BLaER1 (cell line): ENCODE data around the gene EEPD1.
"Not testable (repeated sequence)": the region's sequence is repeated elsewhere in the genome, so short reads cannot be mapped to it uniquely, and the experiment has no call there.

Experiments
- H3K27ac ChIP-seq: shearing (Covaris generic); formaldehyde crosslinking; 2 replicates; pipeline ENCODE4 v1.8.1; 2022
- H3K27me3 ChIP-seq: shearing (Covaris generic); formaldehyde crosslinking; 2 replicates; pipeline ENCODE4 v1.8.1; 2022
- H3K36me3 ChIP-seq: shearing (Covaris generic); formaldehyde crosslinking; 2 replicates; pipeline ENCODE4 v1.8.1; 2022
- H3K4me1 ChIP-seq: shearing (Covaris generic); formaldehyde crosslinking; 2 replicates; pipeline ENCODE4 v1.8.1; 2022
- H3K4me2 ChIP-seq: shearing (Covaris generic); formaldehyde crosslinking; 2 replicates; pipeline ENCODE4 v1.8.1; 2022
- H3K4me3 ChIP-seq: shearing (Covaris generic); formaldehyde crosslinking; 2 replicates; pipeline ENCODE4 v1.8.1; 2022
- H3K9ac ChIP-seq: shearing (Covaris generic); formaldehyde crosslinking; 2 replicates; pipeline ENCODE4 v1.8.1; 2022
- H3K9me3 ChIP-seq: shearing (Covaris generic); formaldehyde crosslinking; 2 replicates; pipeline ENCODE4 v1.8.1; 2022
- H4K20me1 ChIP-seq: shearing (Covaris generic); formaldehyde crosslinking; 2 replicates; pipeline ENCODE4 v1.8.1; 2022
- Cebpa-rat ChIP-seq: shearing (Covaris generic); IDR thresholded peaks from 2 replicates; pipeline ENCODE4 v1.8.1; 2022

EEPD1 gene

GRCh38 chr7:36115448-36116321 is 37.4 kb upstream of the EEPD1 start:
- Histone ChIP-seq H3K27ac (peak overlapping the region; percentile 50; the same call in 1 of the 2 replicates), H3K4me1 (peaks cover 28% of the 10 kb centered on the region), H3K27me3 (no peaks in the 10 kb centered on the region), H3K9ac (no peak overlapping the region), H3K4me3 (no peak overlapping the region), H3K36me3 (no peaks in the 10 kb centered on the region), H3K4me2 (peak overlapping the region; percentile 71), H3K9me3 (peaks cover 9% of the 10 kb centered on the region), H4K20me1 (no peaks in the 10 kb centered on the region)
- TF ChIP-seq Cebpa-rat, result no peak

- H3K4me1 ChIP-seq, result peaks cover 28% of the 10 kb centered on the region
- no peaks in the 10 kb centered on the region for H3K36me3 ChIP-seq
- no peak for TF ChIP-seq Cebpa-rat
- no peak overlapping the region for H3K4me3 ChIP-seq
- H3K9ac ChIP-seq, result no peak overlapping the region
- H3K27me3 ChIP-seq, result no peaks in the 10 kb centered on the region
- peaks cover 10% of the 10 kb centered on the region for H3K9me3 ChIP-seq
- H3K27ac ChIP-seq, result peak overlapping the region; percentile 50
- H3K4me2 ChIP-seq, result peak overlapping the region; percentile 71
- H4K20me1 ChIP-seq, result no peaks in the 10 kb centered on the region
Measured at GRCh38 chr7:36116347-36117202, 36.5 kb upstream of the EEPD1 start.

- Histone ChIP-seq H3K36me3 (no peaks in the 10 kb centered on the region), H3K27ac (no peak overlapping the region), H3K27me3 (no peaks in the 10 kb centered on the region), H3K4me1 (peaks cover 28% of the 10 kb centered on the region), H3K4me2 (peak overlapping the region; percentile 71; the same call in 1 of the 2 replicates), H3K9ac (no peak overlapping the region), H3K4me3 (no peak overlapping the region), H4K20me1 (no peaks in the 10 kb centered on the region), H3K9me3 (peaks cover 15% of the 10 kb centered on the region)
- no peak for TF ChIP-seq Cebpa-rat
Measured at GRCh38 chr7:36117203-36117840, 35.7 kb upstream of the EEPD1 start.

- no peak for TF ChIP-seq Cebpa-rat
- no peaks in the 10 kb centered on the region for H3K36me3 ChIP-seq
- H3K4me1 ChIP-seq, result peaks cover 28% of the 10 kb centered on the region
- no peak overlapping the region for H3K4me2 ChIP-seq
- no peaks in the 10 kb centered on the region for H3K27me3 ChIP-seq
- H3K4me3 ChIP-seq, result no peak overlapping the region
- no peak overlapping the region for H3K27ac ChIP-seq
- H4K20me1 ChIP-seq, result no peaks in the 10 kb centered on the region
- H3K9me3 ChIP-seq, result peaks cover 17% of the 10 kb centered on the region
- no peak overlapping the region for H3K9ac ChIP-seq
Measured at GRCh38 chr7:36118344-36118743, 34.7 kb upstream of the EEPD1 start.

- H3K27ac ChIP-seq, result no peak overlapping the region
- H3K4me3 ChIP-seq, result no peak overlapping the region
- peaks cover 17% of the 10 kb centered on the region for H3K9me3 ChIP-seq
- H4K20me1 ChIP-seq, result no peaks in the 10 kb centered on the region
- H3K36me3 ChIP-seq, result no peaks in the 10 kb centered on the region
- TF ChIP-seq Cebpa-rat, result no peak
- H3K27me3 ChIP-seq, result no peaks in the 10 kb centered on the region
- no peak overlapping the region for H3K9ac ChIP-seq
- H3K4me1 ChIP-seq, result peaks cover 28% of the 10 kb centered on the region
- H3K4me2 ChIP-seq, result no peak overlapping the region
Measured at GRCh38 chr7:36119005-36119706, 33.9 kb upstream of the EEPD1 start.

GRCh38 chr7:36119983-36120646 is 32.9 kb upstream of the EEPD1 start:
- Histone ChIP-seq H3K9me3 (peaks cover 17% of the 10 kb centered on the region), H3K4me1 (peaks cover 24% of the 10 kb centered on the region)
- H3K9ac ChIP-seq, H3K27ac ChIP-seq, H4K20me1 ChIP-seq, H3K36me3 ChIP-seq, H3K4me3 ChIP-seq, H3K27me3 ChIP-seq, H3K4me2 ChIP-seq: not testable (repeated sequence)

DNA sequence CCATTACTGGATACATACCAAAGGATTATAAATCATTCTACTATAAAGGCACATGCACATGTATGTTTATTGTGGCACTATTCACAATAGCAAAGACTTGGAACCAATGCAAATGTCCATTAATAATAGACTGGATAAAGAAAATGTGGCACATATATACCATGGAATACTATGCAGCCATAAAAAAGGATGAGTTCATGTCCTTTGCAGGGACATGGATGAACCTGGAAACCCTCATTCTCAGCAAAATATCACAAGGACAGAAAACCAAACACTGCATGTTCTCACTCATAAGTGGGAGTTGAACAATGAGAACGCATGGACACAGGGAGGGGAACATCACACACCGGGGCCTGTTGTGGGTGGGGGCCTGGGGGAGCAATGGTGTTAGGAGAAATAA is 27.4 kb upstream of the EEPD1 start:
- H3K9ac ChIP-seq, H4K20me1 ChIP-seq, H3K27me3 ChIP-seq, H3K4me3 ChIP-seq, H3K4me2 ChIP-seq, H3K27ac ChIP-seq, H3K4me1 ChIP-seq, H3K36me3 ChIP-seq, H3K9me3 ChIP-seq: not testable (repeated sequence)

DNA sequence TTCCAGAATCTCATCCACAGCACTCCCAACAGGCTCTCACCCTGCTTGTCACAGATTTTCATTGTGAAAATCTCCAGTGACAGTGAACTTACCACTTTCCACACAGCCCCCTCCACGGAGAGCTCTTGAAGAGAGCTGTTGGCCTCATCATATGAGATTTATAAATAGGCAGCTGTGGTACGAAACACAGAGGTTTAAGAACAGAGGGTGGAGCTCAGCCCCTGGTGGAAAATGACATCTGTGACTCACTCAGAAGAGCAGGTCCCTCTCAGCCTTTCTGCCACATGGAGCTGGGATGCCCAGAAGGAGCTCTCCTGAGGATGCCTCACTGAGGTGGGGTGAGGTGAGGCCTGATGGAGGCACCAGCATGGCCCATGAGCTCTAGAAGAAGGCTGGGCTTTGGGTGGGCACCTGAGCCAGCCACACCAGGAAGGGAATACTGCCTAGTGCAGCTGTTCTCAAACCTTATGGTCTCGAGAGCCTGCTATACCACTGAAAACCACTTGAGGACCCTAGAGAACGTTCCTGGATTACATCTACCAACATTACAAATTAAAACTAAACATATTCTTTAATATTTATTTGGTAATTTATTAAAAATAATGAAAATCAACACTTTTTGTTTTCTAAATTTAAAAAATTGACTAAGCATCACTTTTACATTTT is 25.8 kb upstream of the EEPD1 start:
- Histone ChIP-seq H3K36me3 (no peaks in the 10 kb centered on the region), H3K9me3 (peaks cover 2% of the 10 kb centered on the region; the same call in 1 of the 2 replicates), H3K4me1 (peaks cover 8% of the 10 kb centered on the region), H3K27me3 (no peaks in the 10 kb centered on the region), H4K20me1 (no peaks in the 10 kb centered on the region), H3K4me3 (no peak overlapping the region), H3K4me2 (no peak overlapping the region), H3K27ac (no peak overlapping the region), H3K9ac (no peak overlapping the region)
- no peak for TF ChIP-seq Cebpa-rat
